ENCODE results near the gene USP44.

DNA sequence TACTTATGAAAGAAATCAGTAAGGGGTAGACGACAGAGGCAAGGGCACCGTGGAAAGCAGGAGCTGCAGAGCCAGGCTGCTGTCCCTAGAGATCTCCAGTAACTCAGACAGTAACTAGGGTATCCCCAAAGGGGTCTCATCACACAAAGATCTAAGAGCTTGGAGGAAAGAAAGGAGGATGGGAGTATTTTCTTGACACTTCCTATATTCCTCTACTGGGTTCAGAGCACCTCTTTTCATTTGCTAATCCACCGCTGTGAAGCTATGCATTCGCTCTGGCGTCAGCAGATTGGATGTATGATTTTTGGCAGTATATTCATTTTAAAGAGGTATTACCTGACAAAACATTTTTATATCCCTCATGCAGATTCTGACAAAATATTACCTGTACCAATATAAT is 12.6 kb downstream of the USP44 start:
- no peak for TF ChIP-seq EZH2phosphoT487 (IDR thresholded peaks at IDR 0.05; ENCODE audit: insufficient read depth, low read depth)
- TF ChIP-seq EZH2 (IDR thresholded peaks at IDR 0.05; ENCODE audit: insufficient read depth, poor library complexity, severe bottlenecking) = no peak

Measured in GM23248 (cell line).